ENCODE results near the gene MAP3K14. TPM values are rescaled to one million over a fixed set of nuclear protein-coding genes. Genes with fewer than 3 reads are reported as not detected.
"Not testable (repeated sequence)": the region's sequence is repeated elsewhere in the genome, so short reads cannot be mapped to it uniquely, and the experiment has no call there.

Gene MAP3K14
- total RNA-seq, 2 donors from 2014 or later: 12.5 to 16.1 TPM

DNA sequence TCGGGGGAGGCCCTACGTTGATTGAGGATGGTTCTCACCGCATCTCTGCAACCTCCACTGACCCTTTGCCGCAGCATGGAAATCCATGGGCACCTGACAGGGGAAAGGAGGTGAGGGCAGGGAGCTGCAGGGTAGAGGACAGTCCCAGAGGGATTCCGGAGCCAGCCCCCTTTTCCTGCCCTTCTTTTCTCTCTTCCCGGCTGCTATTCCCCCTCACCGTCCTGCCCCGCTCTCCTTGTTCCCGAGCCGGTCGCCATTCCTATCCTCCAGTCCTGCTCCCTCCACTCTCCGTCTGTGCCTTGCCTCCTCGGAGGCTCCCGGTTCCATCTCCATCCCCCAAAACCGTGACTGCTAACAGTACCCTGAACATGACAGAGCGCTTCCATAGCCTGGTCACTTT is 59.7 kb downstream of the MAP3K14 start:
- H3K27ac ChIP-seq: no peak overlapping the region
- TF ChIP-seq POLR2AphosphoS5 (IDR thresholded peaks at IDR 0.05) (no peak), POLR2A (IDR thresholded peaks at IDR 0.05) (no peak)
- TF ChIP-seq, protein P1, sequence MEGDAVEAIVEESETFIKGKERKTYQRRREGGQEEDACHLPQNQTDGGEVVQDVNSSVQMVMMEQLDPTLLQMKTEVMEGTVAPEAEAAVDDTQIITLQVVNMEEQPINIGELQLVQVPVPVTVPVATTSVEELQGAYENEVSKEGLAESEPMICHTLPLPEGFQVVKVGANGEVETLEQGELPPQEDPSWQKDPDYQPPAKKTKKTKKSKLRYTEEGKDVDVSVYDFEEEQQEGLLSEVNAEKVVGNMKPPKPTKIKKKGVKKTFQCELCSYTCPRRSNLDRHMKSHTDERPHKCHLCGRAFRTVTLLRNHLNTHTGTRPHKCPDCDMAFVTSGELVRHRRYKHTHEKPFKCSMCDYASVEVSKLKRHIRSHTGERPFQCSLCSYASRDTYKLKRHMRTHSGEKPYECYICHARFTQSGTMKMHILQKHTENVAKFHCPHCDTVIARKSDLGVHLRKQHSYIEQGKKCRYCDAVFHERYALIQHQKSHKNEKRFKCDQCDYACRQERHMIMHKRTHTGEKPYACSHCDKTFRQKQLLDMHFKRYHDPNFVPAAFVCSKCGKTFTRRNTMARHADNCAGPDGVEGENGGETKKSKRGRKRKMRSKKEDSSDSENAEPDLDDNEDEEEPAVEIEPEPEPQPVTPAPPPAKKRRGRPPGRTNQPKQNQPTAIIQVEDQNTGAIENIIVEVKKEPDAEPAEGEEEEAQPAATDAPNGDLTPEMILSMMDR (IDR thresholded peaks at IDR 0.05): no peak
- no peaks in the 10 kb centered on the region for H3K27me3 ChIP-seq (replicated peaks; ENCODE audit: insufficient read depth)
- H3K36me3 ChIP-seq: no peaks in the 10 kb centered on the region
- intact Hi-C loops (cut with DNase I): no loop called here
- H3K9me3 ChIP-seq: no peaks in the 10 kb centered on the region
- no peaks in the 10 kb centered on the region for H3K4me1 ChIP-seq (replicated peaks)
- H3K4me3 ChIP-seq: no peak overlapping the region
- DNase-seq (ENCODE audit: low spot score): no peak
- 83% methylated on average over 16 of the region's 16 CpGs for WGBS

DNA sequence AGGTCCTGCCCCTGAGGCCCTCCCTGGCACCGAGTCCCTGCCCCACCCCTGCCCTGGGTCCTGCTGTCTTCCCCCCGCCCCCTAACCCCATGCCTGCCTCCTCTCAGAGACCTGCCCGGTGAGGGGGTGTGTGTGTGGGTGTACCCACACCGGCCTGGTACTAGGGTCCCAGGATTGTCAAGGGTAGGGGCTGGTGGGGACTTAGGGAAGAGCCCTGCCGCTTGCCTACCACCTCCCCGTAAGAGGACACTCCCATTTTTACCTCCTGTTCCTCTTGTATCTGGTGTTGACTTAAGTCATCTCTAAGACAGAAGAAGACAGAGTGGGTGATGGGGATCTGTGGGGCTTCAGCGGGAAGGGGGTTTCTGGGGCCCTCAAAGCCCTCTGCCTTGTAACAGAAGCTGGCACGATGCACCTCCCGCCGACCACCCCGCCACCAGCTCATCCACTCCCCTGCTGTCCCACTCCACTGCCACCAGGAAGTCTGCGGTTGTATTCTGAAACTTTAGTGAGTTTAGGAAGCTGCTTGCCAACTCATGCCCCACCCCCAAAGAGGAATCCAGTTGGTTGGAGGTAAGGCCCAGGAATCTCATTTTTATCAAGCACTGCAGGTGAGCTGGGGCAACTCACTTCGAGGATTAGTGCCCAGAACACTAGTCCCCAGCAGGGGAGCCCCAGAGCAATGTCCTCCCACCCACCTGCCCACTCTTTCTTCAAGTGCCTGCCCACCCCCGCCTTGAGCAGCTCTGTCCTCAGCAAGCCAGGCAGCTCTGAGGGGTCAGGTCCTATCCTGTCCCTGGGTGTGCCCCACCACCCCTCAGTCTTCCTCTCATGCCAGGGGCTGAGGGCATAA is 60.5 kb downstream of the MAP3K14 start:
- intact Hi-C loops (cut with DNase I): no loop called here
- Histone ChIP-seq H3K27me3 (replicated peaks; ENCODE audit: insufficient read depth) (no peaks in the 10 kb centered on the region), H3K36me3 (no peaks in the 10 kb centered on the region), H3K27ac (no peak overlapping the region), H3K9me3 (no peaks in the 10 kb centered on the region), H3K4me3 (no peak overlapping the region), H3K4me1 (replicated peaks) (no peaks in the 10 kb centered on the region)
- DNase-seq (ENCODE audit: low spot score): no peak
- WGBS: 77% methylated on average over 13 of the region's 14 CpGs
- TF ChIP-seq POLR2AphosphoS5 (IDR thresholded peaks at IDR 0.05) (no peak), POLR2A (IDR thresholded peaks at IDR 0.05) (no peak)
- TF ChIP-seq, protein P1 (IDR thresholded peaks at IDR 0.05): no peak

DNA sequence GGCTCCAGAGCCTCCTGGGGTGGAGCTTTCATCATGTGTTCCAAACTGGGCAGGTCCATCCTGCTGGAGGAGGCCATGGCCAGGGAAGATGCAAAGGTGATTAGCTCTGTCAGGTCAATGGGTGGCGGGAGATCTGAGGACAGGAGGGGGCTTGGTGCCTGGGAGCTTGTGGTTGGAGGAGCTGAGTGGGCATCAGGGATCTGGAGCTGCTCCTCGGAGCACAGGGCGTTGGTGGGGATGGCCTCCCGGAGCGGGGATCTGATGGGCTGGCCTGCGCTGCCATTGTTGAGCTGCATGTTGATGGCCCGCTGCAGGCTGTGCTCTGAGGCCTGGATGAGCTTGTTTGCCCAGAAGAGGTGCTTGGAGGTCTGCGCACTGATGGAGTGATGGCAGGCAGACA is 61.5 kb downstream of the MAP3K14 start:
- whole genome bisulfite sequencing: 99% methylated on average over 8 of the region's 8 CpGs

DNA sequence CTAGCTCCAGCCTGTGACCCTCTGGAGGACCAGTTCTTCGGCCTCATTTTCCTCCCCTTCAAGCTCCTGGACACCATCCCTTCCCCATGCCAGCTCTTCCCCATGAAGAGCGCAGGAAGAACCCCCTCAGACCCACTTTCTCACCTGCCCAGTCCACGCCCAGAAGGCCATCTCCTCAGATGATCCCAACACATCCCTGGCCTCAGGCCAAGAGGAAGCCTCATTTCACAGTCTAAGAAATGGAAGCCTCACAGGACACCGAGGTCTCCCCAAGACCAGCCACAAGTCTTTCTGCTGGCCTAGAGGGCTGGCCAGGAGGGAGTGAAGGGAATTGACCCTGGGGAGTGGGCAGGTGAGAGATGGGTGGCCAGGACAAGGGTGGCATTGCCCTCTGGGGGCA is 62.9 kb downstream of the MAP3K14 start:
- WGBS: 89% methylated on average over 4 of the region's 4 CpGs
- no peaks in the 10 kb centered on the region for H3K4me1 ChIP-seq (replicated peaks)
- no peaks in the 10 kb centered on the region for H3K9me3 ChIP-seq
- no peak for DNase-seq (ENCODE audit: low spot score)
- no peak overlapping the region for H3K4me3 ChIP-seq
- TF ChIP-seq POLR2AphosphoS5 (IDR thresholded peaks at IDR 0.05): no peak
- TF ChIP-seq, protein P1 (IDR thresholded peaks at IDR 0.05): no peak
- no peak for TF ChIP-seq POLR2A (IDR thresholded peaks at IDR 0.05)
- H3K27me3 ChIP-seq (replicated peaks; ENCODE audit: insufficient read depth): no peaks in the 10 kb centered on the region
- intact Hi-C loops (cut with DNase I): no loop called here
- H3K36me3 ChIP-seq: no peaks in the 10 kb centered on the region
- no peak overlapping the region for H3K27ac ChIP-seq

More for the DNA sequence above, 61.5 kb downstream of the MAP3K14 start:
- no peak for DNase-seq (ENCODE audit: low spot score)
- Histone ChIP-seq H3K27me3 (replicated peaks; ENCODE audit: insufficient read depth) (no peaks in the 10 kb centered on the region), H3K9me3 (no peaks in the 10 kb centered on the region), H3K4me3 (no peak overlapping the region), H3K4me1 (replicated peaks) (no peaks in the 10 kb centered on the region), H3K27ac (no peak overlapping the region), H3K36me3 (no peaks in the 10 kb centered on the region)
- TF ChIP-seq POLR2AphosphoS5 (IDR thresholded peaks at IDR 0.05): no peak
- no peak for TF ChIP-seq POLR2A (IDR thresholded peaks at IDR 0.05)
- TF ChIP-seq, protein P1 (IDR thresholded peaks at IDR 0.05): no peak
- intact Hi-C loops (cut with DNase I): no loop called here

DNA sequence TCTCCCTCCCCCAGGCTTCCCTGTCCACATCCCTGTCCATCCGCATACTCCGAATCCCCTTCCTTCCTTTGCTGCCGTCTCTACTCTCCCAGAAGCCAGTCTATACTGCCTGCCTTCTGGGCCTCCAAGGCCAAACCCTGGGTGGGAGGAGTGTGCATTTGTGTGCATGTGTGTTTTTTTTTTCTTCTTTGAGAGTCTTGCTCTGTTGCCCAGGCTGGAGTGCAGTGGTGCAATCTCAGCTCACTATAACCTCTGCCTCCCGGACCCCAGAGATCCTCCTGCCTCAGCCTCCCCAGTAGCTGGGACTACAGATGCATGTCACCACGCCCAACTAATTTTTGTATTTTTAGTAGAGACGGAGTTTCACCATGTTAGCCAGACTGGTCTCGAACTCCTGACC is 63.6 kb downstream of the MAP3K14 start:
- H3K9me3 ChIP-seq; H3K36me3 ChIP-seq; DNase-seq (ENCODE audit: low spot score); H3K4me1 ChIP-seq (replicated peaks); H3K4me3 ChIP-seq; H3K27ac ChIP-seq; H3K27me3 ChIP-seq (replicated peaks; ENCODE audit: insufficient read depth); intact Hi-C loops (cut with DNase I): not testable (repeated sequence)
- 89% methylated on average over 7 of the region's 7 CpGs for WGBS

All from prostate gland (tissue), 2 donors.